ENCODE measurements around the gene PIGV. TPM values are rescaled to one million over a fixed set of nuclear protein-coding genes. Genes with fewer than 3 reads are reported as not detected.

Gene PIGV
- total RNA-seq, 1 experiment from 2014 or later: 7.5 TPM

DNA sequence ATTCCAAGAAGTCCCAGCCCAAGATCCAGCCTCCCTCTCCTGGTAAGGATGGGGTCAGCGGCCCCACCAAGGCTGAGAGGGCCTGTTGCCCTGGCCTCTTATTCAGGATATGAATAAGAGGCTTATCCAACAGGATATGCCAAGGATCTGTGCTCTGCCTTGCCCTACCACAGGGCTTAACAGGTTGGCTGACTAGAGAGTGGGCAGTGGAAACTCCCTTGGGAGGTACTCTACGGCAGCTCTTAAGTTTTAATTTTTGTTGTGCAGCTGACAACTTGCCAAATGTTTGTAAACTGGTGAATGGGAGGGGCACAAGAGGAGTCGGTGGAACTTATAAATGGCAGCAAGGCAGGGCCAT, 16.5 kb upstream of the PIGV start:
- H3K4me1 Mint-ChIP-seq: no peaks in the 10 kb centered on the region
- no peak overlapping the region for H3K4me2 ChIP-seq (ENCODE audit: insufficient read depth, insufficient read length, low read length)
- no peak overlapping the region for H4K5ac ChIP-seq (ENCODE audit: insufficient read length, low read depth, low read length)
- WGBS (ENCODE audit: extremely low coverage, insufficient read length, low lambda C conversion rate): no CpG with 5 or more reads among the region's 3 CpGs
- H3K79me2 ChIP-seq (ENCODE audit: insufficient read depth, low read length): no peaks in the 10 kb centered on the region
- no peak overlapping the region for H3T11ph ChIP-seq (ENCODE audit: low read length)
- no peak overlapping the region for H4K8ac ChIP-seq (replicated peaks; ENCODE audit: insufficient read length, low read depth, low read length)
- no peak overlapping the region for H4K91ac ChIP-seq (ENCODE audit: insufficient read length, low read depth, low read length)
- H3K4ac ChIP-seq (ENCODE audit: low read depth, low read length): no peak overlapping the region
- peaks cover 81 to 99% (median 98%) of the 10 kb centered on the region in 3 experiments; a peak in 6 of 7 replicates for H3K36me3 Mint-ChIP-seq (ENCODE audit: insufficient read depth in 1 of 3, low read depth in 3 of 3)
- no peaks in the 10 kb centered on the region for H3K4me1 ChIP-seq (ENCODE audit: insufficient read depth, low read length)
- H2AFZ ChIP-seq (ENCODE audit: low read length): no peak overlapping the region
- no peaks in the 10 kb centered on the region for H3K27me3 ChIP-seq (ENCODE audit: insufficient read depth, low read length)
- H2BK12ac ChIP-seq (ENCODE audit: insufficient read length, low read depth, low read length): no peak overlapping the region
- TF ChIP-seq, protein P1, sequence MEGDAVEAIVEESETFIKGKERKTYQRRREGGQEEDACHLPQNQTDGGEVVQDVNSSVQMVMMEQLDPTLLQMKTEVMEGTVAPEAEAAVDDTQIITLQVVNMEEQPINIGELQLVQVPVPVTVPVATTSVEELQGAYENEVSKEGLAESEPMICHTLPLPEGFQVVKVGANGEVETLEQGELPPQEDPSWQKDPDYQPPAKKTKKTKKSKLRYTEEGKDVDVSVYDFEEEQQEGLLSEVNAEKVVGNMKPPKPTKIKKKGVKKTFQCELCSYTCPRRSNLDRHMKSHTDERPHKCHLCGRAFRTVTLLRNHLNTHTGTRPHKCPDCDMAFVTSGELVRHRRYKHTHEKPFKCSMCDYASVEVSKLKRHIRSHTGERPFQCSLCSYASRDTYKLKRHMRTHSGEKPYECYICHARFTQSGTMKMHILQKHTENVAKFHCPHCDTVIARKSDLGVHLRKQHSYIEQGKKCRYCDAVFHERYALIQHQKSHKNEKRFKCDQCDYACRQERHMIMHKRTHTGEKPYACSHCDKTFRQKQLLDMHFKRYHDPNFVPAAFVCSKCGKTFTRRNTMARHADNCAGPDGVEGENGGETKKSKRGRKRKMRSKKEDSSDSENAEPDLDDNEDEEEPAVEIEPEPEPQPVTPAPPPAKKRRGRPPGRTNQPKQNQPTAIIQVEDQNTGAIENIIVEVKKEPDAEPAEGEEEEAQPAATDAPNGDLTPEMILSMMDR (conservative IDR thresholded peaks at IDR 0.05): no peak
- H2AK5ac ChIP-seq (ENCODE audit: insufficient read length, low read length): no peak overlapping the region
- H4K20me1 ChIP-seq (ENCODE audit: control insufficient read depth, insufficient read depth, insufficient read length): no peaks in the 10 kb centered on the region
- H3K23me2 ChIP-seq (ENCODE audit: insufficient read length, low read depth, low read length, poor library complexity, severe bottlenecking): no peaks in the 10 kb centered on the region
- no peak overlapping the region for H3K23ac ChIP-seq (ENCODE audit: insufficient read length, low read depth, low read length)
- DNase-seq: no peak
- H3K4me3 Mint-ChIP-seq: no peak overlapping the region; a peak in 1 of 5 replicates
- no peaks in the 10 kb centered on the region; the same call in 1 of the 2 replicates for H3K27me3 Mint-ChIP-seq (ENCODE audit: low read depth)
- no peak overlapping the region for H3K18ac ChIP-seq (ENCODE audit: insufficient read length, low read depth, low read length)
- H3K9me3 ChIP-seq (ENCODE audit: control insufficient read depth, low read depth, low read length): no peaks in the 10 kb centered on the region
- no peak overlapping the region for H2BK20ac ChIP-seq (ENCODE audit: low read depth, low read length, poor library complexity, severe bottlenecking)
- H2BK120ac ChIP-seq (ENCODE audit: low read depth, low read length, poor library complexity, severe bottlenecking): no peak overlapping the region
- no peaks in the 10 kb centered on the region for H3K9me3 Mint-ChIP-seq
- H3K14ac ChIP-seq (ENCODE audit: insufficient read depth, low read length): no peak overlapping the region
- no peak overlapping the region for H2BK5ac ChIP-seq (ENCODE audit: insufficient read length, low read length)
- no peak overlapping the region for H3K56ac ChIP-seq (ENCODE audit: insufficient read length, low read depth, low read length)
- H2BK15ac ChIP-seq (ENCODE audit: low read depth, low read length): no peak overlapping the region
- H3K27ac ChIP-seq (ENCODE audit: insufficient read length, low read depth, low read length): no peak overlapping the region
- H3K79me1 ChIP-seq (ENCODE audit: insufficient read depth, low read depth, low read length, poor library complexity, severe bottlenecking): no peaks in the 10 kb centered on the region
- H3K27ac Mint-ChIP-seq: peak overlapping the region in 1 of 3 experiments; percentile 73; a peak in 2 of 7 replicates
- H3K9ac ChIP-seq (ENCODE audit: extremely low read depth, insufficient read length, low read length): no peak overlapping the region
